Stimulated activated CD8-positive, alpha-beta memory T cell treated with anti-CD3 and anti-CD28 coated beads, Interleukin-4, amount 100 ng/mL, for 1 hour (primary cell): ENCODE results near the gene HIF3A.
"Not testable (repeated sequence)": the region's sequence is repeated elsewhere in the genome, so short reads cannot be mapped to it uniquely, and the experiment has no call there.

Experiments
- DNase-seq, 2 donors: peaks; one replicate each; pipeline ENCODE4 v3.0.0-alpha.2; 2020; ENCODE audit warnings: low read depth in 2 of 2, low spot score in 1 of 2

The HIF3A gene

DNA sequence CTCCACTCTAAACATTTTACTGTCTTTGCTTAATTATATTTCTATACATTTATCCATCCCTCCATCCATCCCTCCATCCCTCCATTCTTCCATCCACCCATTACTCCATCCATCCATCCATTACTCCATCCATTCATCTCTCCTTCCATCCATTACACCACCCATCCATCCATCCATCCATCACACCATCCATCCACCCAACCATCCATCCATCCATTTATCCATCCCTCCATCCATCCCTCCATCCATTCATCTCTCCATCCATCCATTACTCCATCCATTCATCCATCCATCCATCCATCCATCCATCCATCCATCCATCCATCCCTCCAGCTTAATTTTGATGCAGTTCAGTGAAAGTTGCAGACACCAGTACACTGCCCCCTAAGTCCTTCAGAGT lies 5.0 kb upstream of the HIF3A start:
- DNase-seq: no peak

GRCh38 chr19:46294494-46294893 lies 2.3 kb upstream of the HIF3A start:
- DNase-seq: no peak

- DNase-seq: no peak
Measured at GRCh38 chr19:46295401-46296201, 1.2 kb upstream of the HIF3A start.

- no peak for DNase-seq
Measured at GRCh38 chr19:46296202-46296480, 701 bp upstream of the HIF3A start.

DNA sequence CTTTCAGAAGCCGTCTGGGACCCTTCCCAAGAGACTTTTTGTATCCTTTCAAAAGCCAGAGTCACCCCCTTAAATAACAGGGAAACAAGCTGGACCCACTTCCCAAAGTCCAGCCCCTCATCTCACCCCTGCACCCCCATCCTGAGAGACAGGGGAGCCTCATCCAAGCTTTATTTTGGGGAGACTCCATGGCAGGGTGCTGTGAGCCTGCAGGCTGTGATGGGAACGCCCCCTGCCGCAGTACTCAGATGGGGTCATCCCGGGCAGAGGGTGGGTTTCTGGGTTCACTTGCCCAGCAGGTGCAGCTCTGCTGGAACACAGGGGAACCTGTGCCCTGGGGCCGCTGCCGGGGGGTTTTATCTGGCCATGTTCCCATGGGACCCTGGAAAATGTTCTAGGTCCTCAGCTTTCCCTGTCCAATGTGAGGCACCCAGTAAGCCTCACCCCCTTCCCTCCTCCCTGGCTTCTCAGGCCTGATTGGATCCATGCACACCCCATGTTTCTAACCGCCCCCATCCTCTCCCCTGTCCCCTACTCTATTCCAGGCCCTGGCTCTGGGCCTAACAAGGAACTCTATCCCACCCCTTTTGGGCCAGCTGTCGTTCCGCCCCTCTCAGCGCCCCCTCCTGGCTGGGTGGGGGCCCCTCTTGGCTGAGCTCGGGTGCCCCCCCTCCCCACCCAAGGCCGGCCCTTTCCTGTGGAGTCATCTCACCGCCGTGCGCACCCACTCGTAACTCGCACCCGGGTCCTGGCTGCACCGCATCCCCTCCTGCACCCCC lies 1.0 kb downstream of the HIF3A start:
- DNase-seq: no peak

GRCh38 chr19:46298479-46299003 lies 1.7 kb downstream of the HIF3A start:
- no peak for DNase-seq

GRCh38 chr19:46299004-46299509 lies 2.2 kb downstream of the HIF3A start:
- DNase-seq: no peak

- DNase-seq: no peak
Measured at GRCh38 chr19:46299695-46300094, 2.9 kb downstream of the HIF3A start.

DNA sequence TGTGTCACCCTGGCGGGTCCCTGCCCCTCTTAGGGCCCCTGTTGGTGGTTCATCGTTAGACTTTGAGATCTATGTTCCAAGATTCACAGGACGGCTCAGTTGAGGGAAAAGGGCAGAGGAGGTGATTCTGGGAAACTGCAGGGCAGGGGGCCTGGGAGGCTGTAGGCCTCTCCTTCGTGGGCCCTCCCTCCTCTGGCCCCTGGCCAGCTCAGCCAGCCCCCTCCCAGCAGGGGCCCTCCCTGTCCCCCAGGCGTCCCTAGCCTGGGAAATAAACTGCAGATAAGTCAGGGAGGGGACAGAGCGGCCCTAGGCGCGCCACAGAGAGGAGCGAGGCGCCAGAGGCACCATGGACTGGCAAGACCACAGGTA lies 6.5 kb downstream of the HIF3A start:
- no peak for DNase-seq

DNA sequence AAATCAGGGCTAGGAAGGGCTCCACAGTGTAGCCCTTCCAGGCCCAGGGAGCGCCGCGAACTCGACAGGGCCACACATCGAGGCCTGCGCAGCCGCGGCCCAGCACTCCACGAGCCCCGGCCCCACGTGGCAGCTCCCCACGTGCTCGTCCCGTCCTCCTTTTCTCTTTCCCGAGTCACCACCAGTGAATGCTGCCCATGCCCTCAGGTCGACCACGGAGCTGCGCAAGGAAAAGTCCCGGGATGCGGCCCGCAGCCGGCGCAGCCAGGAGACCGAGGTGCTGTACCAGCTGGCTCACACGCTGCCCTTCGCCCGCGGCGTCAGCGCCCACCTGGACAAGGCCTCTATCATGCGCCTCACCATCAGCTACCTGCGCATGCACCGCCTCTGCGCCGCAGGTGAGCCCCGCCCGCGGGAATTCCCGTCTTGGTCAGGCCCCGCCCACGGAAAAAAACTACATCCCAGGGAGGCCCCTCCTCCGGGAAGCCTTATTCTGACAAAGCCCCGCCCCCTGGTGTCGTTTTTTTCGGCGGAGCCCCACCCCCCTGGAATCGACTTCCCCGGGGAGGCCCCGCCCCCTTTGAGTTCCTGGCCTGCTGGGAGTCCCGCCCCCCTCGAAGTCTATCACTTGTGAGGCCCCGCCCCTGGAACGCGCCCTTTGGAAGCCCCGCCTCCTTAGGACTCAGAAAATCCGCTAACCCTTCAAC lies 7.0 kb downstream of the HIF3A start:
- DNase-seq: no peak

- DNase-seq: no peak
Measured at GRCh38 chr19:46306501-46306900, 9.7 kb downstream of the HIF3A start.

GRCh38 chr19:46308510-46308909 lies 11.7 kb downstream of the HIF3A start:
- no peak for DNase-seq

DNA sequence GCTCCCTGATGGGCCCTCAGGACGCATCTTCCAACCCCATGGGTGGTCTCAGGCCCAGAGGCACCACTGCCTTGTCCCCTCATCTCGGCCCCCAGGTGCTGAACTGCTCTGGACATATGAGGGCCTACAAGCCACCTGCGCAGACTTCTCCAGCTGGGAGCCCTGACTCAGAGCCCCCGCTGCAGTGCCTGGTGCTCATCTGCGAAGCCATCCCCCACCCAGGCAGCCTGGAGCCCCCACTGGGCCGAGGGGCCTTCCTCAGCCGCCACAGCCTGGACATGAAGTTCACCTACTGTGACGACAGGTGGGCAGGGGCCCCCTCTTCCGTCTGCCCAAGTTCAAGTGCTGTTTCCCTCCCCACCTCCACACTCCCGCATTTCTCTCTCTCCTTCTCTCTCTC lies 12.2 kb downstream of the HIF3A start:
- no peak for DNase-seq

- no peak for DNase-seq
Measured at GRCh38 chr19:46311444-46311843, 14.6 kb downstream of the HIF3A start.

DNA sequence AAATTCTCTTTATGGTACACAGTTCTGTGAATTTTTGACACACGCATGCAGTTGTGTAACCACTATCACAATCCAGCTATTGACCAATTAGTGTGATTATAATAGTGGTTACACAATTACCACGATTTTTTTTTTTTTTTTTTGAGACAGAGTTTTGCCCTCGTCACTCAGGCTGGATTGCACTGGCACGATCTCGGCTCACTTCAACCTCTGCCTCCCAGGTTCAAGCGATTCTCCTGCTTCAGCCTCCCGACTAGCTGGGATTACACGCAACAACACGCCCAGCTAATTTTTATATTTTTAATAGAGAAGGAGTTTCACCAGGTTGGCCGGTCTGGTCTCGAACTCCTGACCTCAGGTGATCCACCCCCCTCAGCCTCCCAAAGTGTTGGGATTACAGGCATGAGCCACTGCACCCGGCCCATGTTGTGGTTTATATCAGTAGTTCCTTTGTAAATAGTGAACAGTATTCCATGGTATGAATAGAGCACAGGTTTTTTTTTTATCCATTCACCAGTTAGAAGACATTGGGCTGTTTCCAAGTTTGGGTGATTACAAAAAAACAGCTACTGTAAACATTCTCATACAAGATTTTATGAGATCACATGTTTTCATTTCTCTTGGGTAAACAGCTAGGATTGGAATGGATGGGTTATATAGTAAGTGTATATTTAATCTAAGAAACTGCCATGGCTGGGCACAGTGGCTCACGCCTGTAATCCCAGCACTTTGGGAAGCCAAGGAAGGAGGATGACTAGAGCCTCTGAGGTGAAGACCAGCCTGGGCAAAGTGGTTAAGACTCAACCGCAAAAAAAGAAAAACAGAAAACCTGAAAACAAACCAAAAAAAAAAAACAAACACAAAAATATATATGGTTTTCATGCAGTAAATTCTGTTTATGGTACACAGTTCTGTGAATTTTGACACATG lies 17.0 kb downstream of the HIF3A start:
- not testable (repeated sequence) for DNase-seq

- no peak for DNase-seq
Measured at GRCh38 chr19:46317339-46317738, 20.5 kb downstream of the HIF3A start.

- no peak for DNase-seq
Measured at GRCh38 chr19:46319613-46320012, 22.8 kb downstream of the HIF3A start.

GRCh38 chr19:46320559-46320958 lies 23.7 kb downstream of the HIF3A start:
- DNase-seq: no peak

- DNase-seq: no peak
Measured at GRCh38 chr19:46321653-46322052, 24.8 kb downstream of the HIF3A start.

DNA sequence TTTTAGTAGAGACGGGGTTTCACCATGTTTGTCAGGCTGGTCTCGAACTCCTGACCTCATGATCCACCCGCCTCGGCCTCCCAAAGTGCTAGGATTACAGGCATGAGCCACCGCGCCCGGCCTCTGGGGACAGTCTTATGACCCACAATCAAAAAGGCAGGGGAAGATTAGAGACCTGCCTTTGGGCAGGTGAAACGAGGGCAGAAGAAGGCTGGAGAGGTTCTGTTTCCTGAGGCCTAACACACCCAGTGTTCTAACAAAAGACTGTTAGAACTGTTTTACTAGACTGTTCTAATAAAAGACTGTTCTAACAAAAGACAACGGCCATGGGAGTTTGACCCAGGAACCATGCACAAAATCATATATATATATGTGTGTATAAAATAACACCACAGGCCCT lies 26.4 kb downstream of the HIF3A start:
- DNase-seq: not testable (repeated sequence)

DNA sequence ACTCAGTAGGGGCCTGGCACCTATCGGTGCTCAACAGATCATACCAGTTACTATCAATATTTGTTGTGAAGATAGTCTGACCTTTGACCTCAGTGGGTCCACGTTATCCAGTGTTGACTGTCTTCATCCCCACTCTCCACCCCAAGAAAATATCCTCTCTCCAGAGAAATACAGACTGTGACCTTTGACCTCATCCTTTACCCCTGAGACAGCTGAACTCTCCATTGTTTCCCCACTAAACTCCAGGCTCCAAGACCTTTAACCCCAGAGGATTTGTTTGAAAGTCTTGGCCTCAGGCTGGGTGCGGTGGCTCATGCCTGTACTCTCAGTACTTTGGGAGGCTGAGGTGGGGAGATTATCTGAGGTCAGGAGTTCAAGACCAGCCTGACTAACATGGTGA lies 27.4 kb downstream of the HIF3A start:
- DNase-seq: no peak
